ENCODE results near the gene ZSCAN5B.
"Not testable (repeated sequence)": the region's sequence is repeated elsewhere in the genome, so short reads cannot be mapped to it uniquely, and the experiment has no call there.

ZSCAN5B gene

GRCh38 chr19:56222901-56223300 is 25.3 kb upstream of the ZSCAN5B start:
- no peak overlapping the region for H2AFZ ChIP-seq (ENCODE audit: insufficient read depth, low read length, poor library complexity)
- H2BK5ac ChIP-seq (ENCODE audit: low read depth, low read length, poor library complexity) = no peak overlapping the region
- no peak overlapping the region for H3K27ac ChIP-seq (ENCODE audit: low read depth, low read length)
- no peak overlapping the region for H3K23ac ChIP-seq (ENCODE audit: low read length)
- no peak overlapping the region for H4K8ac ChIP-seq (ENCODE audit: low read depth, low read length)
- H2BK120ac ChIP-seq (ENCODE audit: insufficient read depth, low read length, poor library complexity) = no peak overlapping the region
- H3K27me3 ChIP-seq (ENCODE audit: insufficient read depth, low read length) = no peaks in the 10 kb centered on the region
- DNase-seq = no peak
- H4K91ac ChIP-seq (ENCODE audit: low read depth, low read length) = no peak overlapping the region
- no peak overlapping the region for H2AK5ac ChIP-seq (ENCODE audit: low read length)
- no peaks in the 10 kb centered on the region for H3K4me1 ChIP-seq (ENCODE audit: control insufficient read depth in 1 of 2, insufficient read depth in 2 of 2, low read length in 2 of 2)
- no peak overlapping the region for H3K4me3 ChIP-seq (ENCODE audit: low read depth, low read length)
- no peak overlapping the region for H3K9ac ChIP-seq (ENCODE audit: low read length)
- no peaks in the 10 kb centered on the region for H3K79me1 ChIP-seq (ENCODE audit: low read length)
- H3K14ac ChIP-seq (ENCODE audit: low read length) = no peak overlapping the region
- no peak overlapping the region for H3K4ac ChIP-seq (ENCODE audit: low read depth, low read length)
- no peak overlapping the region for H4K12ac ChIP-seq (ENCODE audit: low read depth, low read length)
- no CpG with 5 or more reads among the region's 6 CpGs for WGBS (ENCODE audit: extremely low coverage, insufficient coverage, insufficient read length)
- no peak overlapping the region for H3K18ac ChIP-seq (ENCODE audit: low read length)
- no peak overlapping the region for H2BK12ac ChIP-seq (ENCODE audit: low read length)
- no peaks in the 10 kb centered on the region for H3K79me2 ChIP-seq (ENCODE audit: control insufficient read depth, insufficient read depth, low read length, poor library complexity)
- H3K4me2 ChIP-seq (ENCODE audit: low read length) = no peak overlapping the region
- no peaks in the 10 kb centered on the region for H3K36me3 ChIP-seq (ENCODE audit: control insufficient read depth in 1 of 2, insufficient read depth in 2 of 2, low read length in 2 of 2)
- no peaks in the 10 kb centered on the region for H3K9me3 ChIP-seq (ENCODE audit: insufficient read depth, low read depth, low read length)

GRCh38 chr19:56221851-56222250 is 24.3 kb upstream of the ZSCAN5B start:
- Histone ChIP-seq H2AK5ac (ENCODE audit: low read length) (no peak overlapping the region), H3K36me3 (ENCODE audit: control insufficient read depth in 1 of 2, insufficient read depth in 2 of 2, low read length in 2 of 2) (no peaks in the 10 kb centered on the region), H3K14ac (ENCODE audit: low read length) (no peak overlapping the region), H3K18ac (ENCODE audit: low read length) (no peak overlapping the region), H3K23ac (ENCODE audit: low read length) (no peak overlapping the region), H4K8ac (ENCODE audit: low read depth, low read length) (no peak overlapping the region), H3K79me2 (ENCODE audit: control insufficient read depth, insufficient read depth, low read length, poor library complexity) (peaks cover 1% of the 10 kb centered on the region), H3K4me1 (ENCODE audit: control insufficient read depth in 1 of 2, insufficient read depth in 2 of 2, low read length in 2 of 2) (peaks cover 7% of the 10 kb centered on the region in 2 experiments), H3K79me1 (ENCODE audit: low read length) (peaks cover 4% of the 10 kb centered on the region), H3K27me3 (ENCODE audit: insufficient read depth, low read length) (no peaks in the 10 kb centered on the region), H2BK12ac (ENCODE audit: low read length) (no peak overlapping the region), H4K91ac (ENCODE audit: low read depth, low read length) (no peak overlapping the region), H3K9ac (ENCODE audit: low read length) (no peak overlapping the region), H3K27ac (ENCODE audit: low read depth, low read length) (no peak overlapping the region), H2AFZ (ENCODE audit: insufficient read depth, low read length, poor library complexity) (no peak overlapping the region), H3K4me2 (ENCODE audit: low read length) (no peak overlapping the region), H2BK120ac (ENCODE audit: insufficient read depth, low read length, poor library complexity) (no peak overlapping the region), H4K12ac (ENCODE audit: low read depth, low read length) (no peak overlapping the region), H2BK5ac (ENCODE audit: low read depth, low read length, poor library complexity) (no peak overlapping the region), H3K4me3 (ENCODE audit: low read depth, low read length) (no peak overlapping the region), H3K9me3 (ENCODE audit: insufficient read depth, low read depth, low read length) (no peaks in the 10 kb centered on the region), H3K4ac (ENCODE audit: low read depth, low read length) (no peak overlapping the region)
- no CpG with 5 or more reads among the region's 14 CpGs for WGBS (ENCODE audit: extremely low coverage, insufficient coverage, insufficient read length)
- no peak for DNase-seq

GRCh38 chr19:56221442-56221841 is 23.9 kb upstream of the ZSCAN5B start:
- H2BK12ac ChIP-seq (ENCODE audit: low read length); H3K9me3 ChIP-seq (ENCODE audit: insufficient read depth, low read depth, low read length); H3K79me1 ChIP-seq (ENCODE audit: low read length); H3K4ac ChIP-seq (ENCODE audit: low read depth, low read length); H2AFZ ChIP-seq (ENCODE audit: insufficient read depth, low read length, poor library complexity); H3K9ac ChIP-seq (ENCODE audit: low read length); H2AK5ac ChIP-seq (ENCODE audit: low read length); H4K8ac ChIP-seq (ENCODE audit: low read depth, low read length); H2BK5ac ChIP-seq (ENCODE audit: low read depth, low read length, poor library complexity); H3K79me2 ChIP-seq (ENCODE audit: control insufficient read depth, insufficient read depth, low read length, poor library complexity); H3K36me3 ChIP-seq (ENCODE audit: control insufficient read depth in 1 of 2, insufficient read depth in 2 of 2, low read length in 2 of 2); H3K4me1 ChIP-seq (ENCODE audit: control insufficient read depth in 1 of 2, insufficient read depth in 2 of 2, low read length in 2 of 2); H4K12ac ChIP-seq (ENCODE audit: low read depth, low read length); H3K14ac ChIP-seq (ENCODE audit: low read length); H3K18ac ChIP-seq (ENCODE audit: low read length); H3K23ac ChIP-seq (ENCODE audit: low read length); H3K4me3 ChIP-seq (ENCODE audit: low read depth, low read length); H3K27ac ChIP-seq (ENCODE audit: low read depth, low read length); H3K27me3 ChIP-seq (ENCODE audit: insufficient read depth, low read length); H3K4me2 ChIP-seq (ENCODE audit: low read length); H4K91ac ChIP-seq (ENCODE audit: low read depth, low read length); H2BK120ac ChIP-seq (ENCODE audit: insufficient read depth, low read length, poor library complexity): not testable (repeated sequence)
- peak; percentile 8 to 72 for DNase-seq
- no CpG with 5 or more reads among the region's 9 CpGs for WGBS (ENCODE audit: extremely low coverage, insufficient coverage, insufficient read length)

- DNase-seq = no peak
- no peak overlapping the region for H3K4me2 ChIP-seq (ENCODE audit: low read length)
- H2BK120ac ChIP-seq (ENCODE audit: insufficient read depth, low read length, poor library complexity) = no peak overlapping the region
Observed at GRCh38 chr19:56218961-56219360, 21.4 kb upstream of the ZSCAN5B start.

More at GRCh38 chr19:56218961-56219360, 21.4 kb upstream of the ZSCAN5B start:
- H3K4ac ChIP-seq (ENCODE audit: low read depth, low read length) = no peak overlapping the region
- no peak overlapping the region for H4K12ac ChIP-seq (ENCODE audit: low read depth, low read length)
- no peak overlapping the region for H2AFZ ChIP-seq (ENCODE audit: insufficient read depth, low read length, poor library complexity)
- H3K9me3 ChIP-seq (ENCODE audit: insufficient read depth, low read depth, low read length) = no peaks in the 10 kb centered on the region
- no peak overlapping the region for H3K27ac ChIP-seq (ENCODE audit: low read depth, low read length)
- no peak overlapping the region for H3K4me3 ChIP-seq (ENCODE audit: low read depth, low read length)
- no peak overlapping the region for H2BK12ac ChIP-seq (ENCODE audit: low read length)
- H3K23ac ChIP-seq (ENCODE audit: low read length) = no peak overlapping the region
- H3K9ac ChIP-seq (ENCODE audit: low read length) = no peak overlapping the region
- H3K79me1 ChIP-seq (ENCODE audit: low read length) = peaks cover 4% of the 10 kb centered on the region
- no CpG with 5 or more reads among the region's 10 CpGs for WGBS (ENCODE audit: extremely low coverage, insufficient coverage, insufficient read length)
- no peak overlapping the region for H3K18ac ChIP-seq (ENCODE audit: low read length)
- H3K36me3 ChIP-seq (ENCODE audit: control insufficient read depth in 1 of 2, insufficient read depth in 2 of 2, low read length in 2 of 2) = no peaks in the 10 kb centered on the region
- H2BK5ac ChIP-seq (ENCODE audit: low read depth, low read length, poor library complexity) = no peak overlapping the region
- H4K8ac ChIP-seq (ENCODE audit: low read depth, low read length) = no peak overlapping the region
- H3K4me1 ChIP-seq (ENCODE audit: control insufficient read depth in 1 of 2, insufficient read depth in 2 of 2, low read length in 2 of 2) = peaks cover 7% of the 10 kb centered on the region in 2 experiments
- H4K91ac ChIP-seq (ENCODE audit: low read depth, low read length) = no peak overlapping the region
- H3K27me3 ChIP-seq (ENCODE audit: insufficient read depth, low read length) = no peaks in the 10 kb centered on the region
- peaks cover 1% of the 10 kb centered on the region for H3K79me2 ChIP-seq (ENCODE audit: control insufficient read depth, insufficient read depth, low read length, poor library complexity)
- no peak overlapping the region for H3K14ac ChIP-seq (ENCODE audit: low read length)
- no peak overlapping the region for H2AK5ac ChIP-seq (ENCODE audit: low read length)
